Measurements from ENCODE around the gene PSD2. TPM values are rescaled to one million over a fixed set of nuclear protein-coding genes. Genes with fewer than 3 reads are reported as not detected.

Gene PSD2
- total RNA-seq, 1 donor from 2014 or later, result 15.9 TPM

DNA sequence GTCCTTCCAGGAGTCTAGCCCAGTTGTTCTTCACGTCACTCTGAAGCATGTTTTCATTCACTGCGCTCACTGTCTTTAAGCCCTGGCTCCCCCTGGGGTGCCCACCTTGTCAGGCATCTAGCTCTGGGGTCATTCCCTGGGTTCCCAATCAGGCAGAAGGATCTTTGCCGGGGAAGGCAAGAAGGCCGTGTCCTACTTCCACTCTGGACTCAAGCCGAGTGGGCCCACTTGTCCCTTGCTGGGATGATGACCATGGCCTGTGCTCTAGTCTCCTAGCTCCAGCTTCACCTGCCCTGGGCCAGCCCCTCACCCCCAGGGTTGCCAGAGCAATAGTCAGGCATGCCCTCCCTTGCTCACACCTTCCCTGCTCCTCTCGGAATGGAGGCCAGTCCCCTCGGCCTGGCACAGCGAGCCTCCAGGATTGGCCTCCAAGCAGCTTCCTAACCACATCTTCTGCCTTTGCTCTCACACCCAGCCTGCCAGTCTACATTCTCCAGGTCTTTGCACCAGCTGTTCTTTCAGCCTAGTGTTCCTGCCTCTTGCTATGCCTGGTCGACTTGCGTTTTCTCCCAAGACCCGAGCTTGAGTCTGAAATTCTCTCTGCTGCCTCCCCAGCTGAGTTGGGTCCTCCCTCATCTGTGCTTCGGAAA is 32.2 kb upstream of the PSD2 start:
- no peak for FAIRE-seq
- no peak for DNase-seq (ENCODE audit: low spot score in 2 of 2)

DNA sequence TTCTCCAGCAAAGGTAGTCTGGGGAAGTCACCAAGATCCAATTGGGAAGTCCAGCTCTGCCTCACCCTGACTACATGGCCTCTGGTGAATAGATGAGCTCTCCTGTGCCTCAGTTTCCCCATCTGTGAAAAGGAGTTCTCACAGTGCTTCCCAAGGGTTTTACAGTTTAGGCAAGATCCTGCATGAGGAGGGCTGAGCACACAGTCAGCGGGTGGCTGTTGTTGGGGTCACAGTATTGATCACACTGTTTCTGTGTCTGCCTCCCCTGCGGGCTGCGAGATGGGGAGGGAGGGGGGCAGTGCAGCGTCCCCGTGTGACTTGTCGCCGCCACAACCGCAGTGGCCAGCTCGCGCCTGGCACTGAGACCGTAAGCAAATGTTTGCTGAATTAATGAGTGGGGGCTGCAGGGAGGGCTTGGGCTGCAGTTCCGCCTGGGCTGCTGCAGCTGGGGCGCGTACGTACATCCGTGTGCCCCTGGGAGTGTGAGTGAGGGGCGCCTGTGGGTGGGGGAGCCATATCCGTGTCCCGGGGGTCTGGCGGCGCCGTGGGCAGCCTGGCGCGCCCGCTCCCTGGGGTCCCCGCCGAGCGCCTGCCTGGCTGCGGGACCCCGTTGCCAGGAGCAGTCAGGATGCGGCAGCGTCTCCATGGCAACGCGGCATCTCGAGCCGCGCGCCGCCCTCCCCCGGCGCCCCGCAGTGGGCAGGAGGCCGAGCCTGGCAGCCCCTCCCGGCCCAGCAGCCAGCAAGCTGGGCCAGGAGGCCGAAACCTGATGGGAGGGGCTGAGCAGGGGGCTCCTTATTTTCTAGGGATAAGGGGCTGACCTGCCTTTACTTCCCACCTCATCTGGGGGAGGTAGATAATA is 31.4 kb upstream of the PSD2 start:
- DNase-seq (ENCODE audit: low spot score in 2 of 2), result peak; percentile 85 to 91
- no peak for FAIRE-seq

DNA sequence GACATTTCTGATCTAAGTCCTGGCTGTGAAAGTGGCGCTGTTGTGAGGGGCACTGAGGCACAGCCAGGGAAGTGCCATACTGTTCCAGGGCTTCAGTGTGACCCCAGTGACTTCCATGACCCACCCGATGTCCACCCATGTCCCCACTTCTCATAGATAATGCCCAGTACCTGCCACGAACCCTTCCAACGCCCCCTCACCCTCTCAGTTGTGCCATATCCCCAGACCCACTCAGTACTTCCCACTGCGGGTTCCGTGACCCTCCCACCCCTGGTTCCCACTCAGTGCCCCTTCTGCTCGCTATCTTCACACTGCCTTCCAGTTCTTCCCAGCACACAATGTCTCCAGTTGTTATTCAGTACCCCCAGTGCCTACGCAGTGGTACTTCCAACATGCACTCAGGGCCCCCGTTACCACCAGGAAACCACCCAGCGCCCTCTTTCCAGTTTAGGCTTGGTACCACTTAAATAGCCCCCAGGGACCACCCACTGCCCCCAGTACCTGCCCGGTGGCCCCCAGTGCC is 30.7 kb upstream of the PSD2 start:
- FAIRE-seq, result no peak
- no peak for DNase-seq (ENCODE audit: low spot score in 2 of 2)

DNA sequence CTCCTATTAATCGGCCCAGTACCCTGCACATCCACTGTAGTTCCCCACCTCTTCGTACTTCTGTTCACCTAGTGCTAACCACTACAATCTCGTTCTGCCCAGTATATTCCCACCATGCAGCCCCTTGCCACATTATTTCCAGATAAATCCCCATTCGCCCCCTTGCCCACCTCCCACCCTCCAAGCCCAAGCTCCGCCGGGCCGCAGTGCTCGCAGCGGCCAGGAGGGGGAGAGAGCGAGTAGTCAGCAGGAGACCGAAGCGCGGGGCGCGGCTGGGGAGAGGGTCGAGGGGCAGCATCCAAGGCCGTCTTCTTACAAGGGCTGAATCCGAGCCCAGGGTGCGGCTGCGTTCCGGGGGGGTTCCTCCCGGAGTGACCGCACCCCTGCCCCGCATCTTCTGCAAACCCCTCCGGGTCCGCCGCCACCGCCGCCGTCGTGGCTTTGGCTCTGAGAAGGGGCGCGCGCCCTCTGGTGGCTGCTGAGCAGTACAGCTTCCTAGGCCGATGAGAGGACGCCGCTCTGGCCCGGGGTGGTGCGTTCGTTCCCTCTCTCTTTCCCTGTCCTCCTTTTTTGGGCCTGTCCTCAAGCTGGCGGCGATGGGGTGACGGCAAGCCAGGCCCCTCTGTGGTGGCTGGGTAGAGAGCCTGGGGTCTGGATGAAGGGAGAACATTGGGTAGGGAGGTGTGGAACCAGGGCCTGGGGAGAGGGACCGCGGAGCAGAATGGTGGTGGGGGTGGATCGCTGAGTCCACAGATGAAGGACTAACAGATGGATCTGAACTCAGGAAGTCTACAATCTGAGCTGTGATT is 30.0 kb upstream of the PSD2 start:
- DNase-seq (ENCODE audit: low spot score in 2 of 2), result peak; percentile 80 to 84
- no peak for FAIRE-seq

DNA sequence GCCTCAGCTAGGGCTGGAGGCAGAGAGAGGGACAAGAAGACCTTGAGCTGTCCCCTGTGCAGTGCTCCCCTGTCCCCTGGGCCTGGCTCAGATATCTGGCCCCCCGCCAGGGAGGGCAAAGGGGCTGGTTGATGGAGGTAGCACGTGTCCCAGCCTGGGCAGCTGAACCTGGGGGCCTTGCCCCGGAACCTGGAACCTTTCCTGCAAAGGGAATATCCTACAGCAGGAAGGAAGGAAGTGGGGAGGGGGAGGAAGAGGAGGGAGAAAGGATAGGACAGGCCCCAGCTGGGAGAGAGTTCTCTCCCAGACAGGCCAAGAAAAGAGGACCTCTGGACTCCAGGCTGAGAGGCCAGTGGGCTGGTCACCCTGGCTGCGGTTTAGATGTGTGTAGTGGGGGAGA is 27.6 kb upstream of the PSD2 start:
- DNase-seq (ENCODE audit: low spot score in 2 of 2), result no peak
- no peak for FAIRE-seq

DNA sequence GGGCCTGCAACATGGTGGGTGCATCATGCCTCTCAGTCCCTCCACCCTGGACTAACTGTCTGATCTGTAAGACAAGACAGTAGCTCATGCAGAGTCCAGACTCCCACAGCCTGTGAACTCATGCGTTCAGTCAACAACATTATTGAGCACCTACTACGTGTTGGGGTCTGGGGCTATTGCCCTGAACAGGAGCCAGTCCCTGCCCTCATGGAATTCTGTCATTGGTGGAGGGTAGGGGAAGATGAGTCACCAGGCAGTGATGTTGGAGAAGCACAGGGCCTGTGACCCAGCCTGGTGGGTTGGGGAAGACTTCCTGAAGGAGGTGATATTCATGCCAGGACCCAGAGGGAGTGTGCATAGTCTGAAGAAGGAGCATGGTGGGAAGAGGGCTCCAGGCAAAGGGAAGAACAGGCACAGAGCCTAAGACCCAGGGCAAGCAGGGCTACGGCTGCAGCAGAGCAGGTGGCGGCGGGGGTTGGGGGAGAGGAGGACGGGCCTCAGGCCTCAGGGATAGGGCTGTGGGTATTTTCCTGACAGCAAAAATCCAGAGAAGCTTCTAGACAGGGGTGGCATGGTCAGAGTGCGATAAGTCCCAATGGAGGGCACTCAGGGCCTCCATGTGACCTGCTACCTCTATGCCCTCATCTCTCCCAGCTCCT is 26.7 kb upstream of the PSD2 start:
- FAIRE-seq (no peak), DNase-seq (ENCODE audit: low spot score in 2 of 2) (no peak)

DNA sequence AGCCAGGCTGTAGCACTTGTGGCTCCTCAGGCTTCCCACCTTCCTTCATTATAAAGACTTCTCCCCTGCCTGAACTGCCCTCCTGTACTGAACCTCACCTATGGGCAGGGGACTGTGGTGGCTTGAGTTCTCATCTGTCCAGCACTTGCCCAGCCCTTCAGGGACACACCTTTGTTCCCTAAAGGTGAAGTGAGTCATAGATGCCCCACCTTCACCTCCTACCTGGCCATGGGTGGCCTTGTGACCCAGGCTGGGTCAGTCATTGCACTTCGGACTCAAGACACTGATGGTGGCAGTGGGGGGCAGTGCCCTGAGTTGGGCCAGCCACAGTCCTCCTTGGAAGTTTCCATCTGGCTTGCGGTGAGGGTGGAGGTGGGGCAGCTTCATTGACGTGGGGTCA is 26.1 kb upstream of the PSD2 start:
- FAIRE-seq (no peak), DNase-seq (ENCODE audit: low spot score in 2 of 2) (no peak)

DNA sequence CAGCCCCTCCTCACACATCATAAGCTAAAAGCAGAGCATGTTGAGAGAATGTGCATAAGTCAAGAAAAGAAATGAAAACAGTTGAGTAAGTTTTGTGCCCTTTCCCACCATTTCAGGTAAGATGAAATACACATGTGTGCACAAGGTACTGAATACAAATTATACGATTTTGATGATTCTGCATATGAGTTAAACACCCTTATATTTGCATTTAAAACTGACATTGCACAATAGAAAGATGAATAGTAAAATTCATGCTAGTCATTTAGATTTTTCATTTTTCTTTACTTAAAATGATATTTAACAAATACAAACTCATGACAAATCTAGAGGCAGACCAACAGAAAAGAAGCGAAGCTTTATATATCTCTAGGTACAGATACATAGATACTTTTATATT is 24.9 kb upstream of the PSD2 start:
- FAIRE-seq, result no peak

DNA sequence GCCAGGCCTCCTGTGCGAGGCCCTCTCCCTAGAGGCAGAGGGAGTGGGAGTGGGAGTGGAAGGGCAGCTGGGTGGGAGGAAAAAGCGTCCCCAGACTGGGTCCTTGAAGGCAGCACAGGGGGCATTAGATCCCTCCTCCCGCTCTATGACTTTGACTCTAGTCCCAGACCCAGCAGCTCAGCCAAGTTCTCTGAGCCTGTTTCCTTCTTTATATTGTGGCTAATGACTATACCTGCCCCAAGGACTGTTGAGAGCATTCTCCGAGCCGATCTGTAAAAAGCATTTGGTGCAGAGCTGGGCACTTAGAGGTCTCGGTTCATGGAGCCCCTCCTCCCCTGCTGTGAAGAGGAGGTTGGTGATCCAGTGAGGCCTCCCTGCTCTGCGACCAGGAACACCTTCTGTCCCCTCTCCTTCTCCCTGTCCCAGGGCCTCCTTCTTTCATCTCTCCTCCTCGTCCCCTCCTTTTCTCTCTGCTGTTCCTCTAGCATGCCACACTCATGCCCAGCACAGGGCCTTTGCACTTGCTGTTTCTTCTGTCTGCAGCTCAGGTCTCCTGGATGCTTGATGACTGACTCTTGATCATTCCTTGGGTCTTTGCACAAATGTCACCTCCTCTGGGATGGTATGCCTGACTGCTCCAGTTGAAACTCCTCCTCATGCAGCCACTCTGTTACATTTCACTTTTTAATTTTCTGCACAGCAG is 23.4 kb upstream of the PSD2 start:
- no peak for DNase-seq (ENCODE audit: low spot score in 2 of 2)
- FAIRE-seq, result no peak

More for the DNA sequence above, 24.9 kb upstream of the PSD2 start:
- DNase-seq (ENCODE audit: low spot score in 2 of 2), result no peak

DNA sequence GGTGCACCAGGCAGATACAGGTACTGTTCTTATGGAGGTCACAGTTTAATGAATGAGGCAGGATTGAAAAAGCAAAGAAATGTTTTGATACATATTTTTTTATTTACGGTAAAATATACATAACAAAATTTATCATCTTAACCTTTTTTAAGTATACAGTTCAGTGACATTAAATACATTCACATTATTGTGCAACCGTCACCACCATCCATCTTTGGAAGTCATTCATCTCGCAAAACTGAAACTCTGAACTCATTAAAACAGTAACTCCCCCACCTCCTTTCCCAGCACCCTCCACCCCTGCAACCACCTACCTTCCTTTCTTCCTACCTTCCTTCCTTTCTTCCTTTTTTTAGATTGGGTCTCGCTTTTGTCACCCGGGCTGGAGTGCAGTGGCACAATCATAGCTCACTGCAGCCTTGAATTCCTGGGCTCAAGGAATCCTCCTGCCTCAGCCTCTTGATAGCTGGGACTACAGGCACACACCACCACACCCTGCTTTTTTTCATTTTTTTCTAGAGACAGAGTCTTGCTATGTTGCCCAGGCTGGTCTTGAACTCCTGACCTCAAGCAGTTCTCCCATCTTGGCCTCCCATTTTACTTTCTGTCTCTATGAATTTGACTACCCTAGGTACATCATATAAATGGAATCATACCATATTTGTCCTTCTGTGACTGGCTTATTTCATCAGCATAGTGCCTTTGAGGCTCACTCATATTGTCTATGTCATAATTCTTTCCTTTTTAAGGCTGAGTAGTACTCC is 22.5 kb upstream of the PSD2 start:
- no peak for FAIRE-seq
- no peak for DNase-seq (ENCODE audit: low spot score in 2 of 2)

DNA sequence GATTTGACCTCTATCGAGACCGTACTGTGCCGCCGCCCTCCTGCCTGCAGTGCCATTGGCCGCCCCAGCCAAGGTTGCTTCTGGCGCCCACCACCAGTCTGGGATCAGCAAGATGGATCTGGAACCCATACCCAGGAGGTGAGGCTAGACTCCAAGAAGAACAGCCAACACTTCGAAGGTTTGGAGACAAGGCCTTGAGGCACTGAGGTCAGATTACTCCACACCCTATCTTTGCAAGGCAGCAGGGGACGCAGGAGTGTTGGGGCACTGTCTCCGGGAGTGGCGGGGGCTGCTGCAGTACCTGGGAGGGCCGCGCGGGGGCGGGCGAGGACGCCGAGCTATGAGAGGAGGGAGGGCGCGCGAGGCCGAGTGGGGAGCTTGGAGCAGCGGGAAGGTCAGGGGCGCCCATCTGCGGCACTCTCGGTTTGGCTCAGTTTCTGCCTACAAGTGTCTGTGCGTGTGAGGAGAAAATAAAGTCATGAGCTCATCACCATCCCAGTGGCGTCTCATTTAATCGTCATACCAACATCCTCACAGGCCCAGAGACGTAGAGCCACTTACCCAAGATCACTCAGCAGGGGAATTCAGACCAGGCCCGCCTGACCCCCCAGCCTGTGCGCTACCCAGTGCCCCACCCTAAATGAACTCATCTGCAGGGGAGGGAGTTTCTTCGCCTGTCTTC is 20.5 kb upstream of the PSD2 start:
- FAIRE-seq, result no peak
- DNase-seq (ENCODE audit: low spot score in 2 of 2), result peak; percentile 54 to 83

DNA sequence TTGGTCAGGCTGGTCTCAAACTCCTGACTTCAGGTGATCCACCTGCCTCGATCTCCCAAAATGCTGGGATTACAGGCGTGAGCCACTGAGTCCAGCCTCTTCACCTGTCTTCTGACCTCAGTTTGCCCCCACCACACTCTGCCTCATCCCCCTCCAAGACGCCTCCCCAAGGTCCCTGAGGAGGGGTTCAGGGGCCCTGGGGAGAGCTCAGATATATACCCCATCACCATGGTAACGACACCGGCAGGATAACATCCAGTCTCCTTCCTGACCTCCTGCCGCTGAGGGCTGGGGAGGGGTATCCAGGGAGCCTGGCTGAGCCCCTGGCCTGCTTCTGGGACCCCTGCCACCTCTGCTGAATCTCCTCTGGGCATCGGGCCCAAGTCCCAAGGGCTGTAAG is 19.7 kb upstream of the PSD2 start:
- FAIRE-seq, result no peak
- DNase-seq (ENCODE audit: low spot score in 2 of 2), result no peak

DNA sequence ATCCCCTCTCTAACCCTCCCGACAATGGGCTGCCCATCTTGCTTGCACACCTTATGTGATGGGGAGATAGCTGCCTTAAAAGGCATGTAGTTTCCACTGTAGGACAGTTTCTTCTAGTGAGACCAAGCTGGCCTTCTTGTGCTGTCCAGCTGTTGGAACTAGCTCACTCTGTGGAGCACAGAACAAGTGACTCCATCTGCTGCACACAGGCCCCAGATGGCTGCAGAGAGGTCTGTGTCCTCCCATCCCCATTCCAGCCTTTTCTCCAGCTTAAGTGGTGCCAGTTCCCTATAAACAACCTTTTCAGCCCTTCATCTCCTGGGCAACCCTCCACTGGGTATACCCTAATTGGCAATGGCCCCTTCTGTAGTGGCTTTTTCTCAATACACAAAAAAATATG is 18.7 kb upstream of the PSD2 start:
- no peak for FAIRE-seq
- DNase-seq (ENCODE audit: low spot score in 2 of 2), result no peak

DNA sequence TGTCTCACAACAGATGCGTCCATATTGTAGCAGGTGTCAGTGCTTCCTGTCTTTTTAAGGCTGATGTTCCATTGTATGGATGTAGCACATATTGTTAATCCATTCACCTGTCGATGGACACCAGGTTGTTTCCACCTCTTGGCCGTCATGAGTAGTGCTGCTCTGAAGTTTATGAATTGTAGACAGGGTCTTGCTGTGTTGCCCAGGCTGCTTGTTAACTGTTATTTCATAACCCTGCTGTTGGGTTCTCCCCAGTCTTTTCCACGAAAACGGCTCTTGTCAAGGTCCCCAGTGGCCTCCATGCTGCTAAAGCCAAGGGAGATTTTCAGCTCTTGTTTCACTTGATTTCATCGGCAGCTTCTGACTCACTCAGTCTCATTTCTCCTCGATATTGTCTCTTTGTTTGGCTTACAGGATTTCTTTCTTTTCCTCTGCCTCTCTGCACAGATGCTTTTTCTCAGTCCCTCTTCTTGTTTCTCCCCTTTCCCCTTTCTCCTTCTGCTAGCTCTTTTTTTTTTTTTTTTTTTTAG is 12.1 kb upstream of the PSD2 start:
- DNase-seq (ENCODE audit: low spot score in 2 of 2), result no peak
- FAIRE-seq, result no peak

DNA sequence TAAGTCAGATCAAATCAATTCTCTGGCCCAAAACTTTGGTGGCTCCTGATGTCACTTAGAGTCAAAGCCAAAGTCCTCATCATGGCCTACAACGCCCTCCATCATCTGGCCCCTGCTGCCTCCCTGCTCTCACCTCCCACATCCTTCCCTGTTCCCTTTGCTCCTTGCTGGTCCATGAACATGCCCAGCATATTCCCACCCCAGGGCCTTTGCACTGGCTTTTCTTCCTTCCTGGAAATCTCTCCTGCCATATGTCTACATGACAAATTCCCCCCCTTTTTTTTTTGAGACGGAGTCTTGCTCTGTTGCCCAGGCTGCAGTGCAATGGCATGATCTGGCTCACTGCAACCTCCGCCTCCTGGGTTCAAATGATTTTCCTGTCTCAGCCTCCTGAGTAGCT is 11.1 kb upstream of the PSD2 start:
- DNase-seq (ENCODE audit: low spot score in 2 of 2) (no peak), FAIRE-seq (no peak)

DNA sequence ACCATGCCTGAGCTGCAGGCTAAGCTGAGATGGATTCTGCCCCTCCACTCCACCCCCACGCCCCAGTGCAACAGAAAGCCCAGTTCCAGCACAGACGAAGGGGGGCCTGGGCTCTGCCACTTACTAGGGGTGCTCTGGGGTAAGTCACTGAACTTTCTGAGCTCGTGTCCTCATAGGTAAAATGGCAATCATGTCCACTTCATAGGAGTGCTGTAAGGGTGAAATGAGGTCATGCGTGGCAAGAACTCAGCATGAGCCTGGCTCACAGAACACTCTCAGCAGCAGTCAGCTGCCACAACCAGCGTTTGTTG is 8.4 kb upstream of the PSD2 start:
- FAIRE-seq, result no peak

DNA sequence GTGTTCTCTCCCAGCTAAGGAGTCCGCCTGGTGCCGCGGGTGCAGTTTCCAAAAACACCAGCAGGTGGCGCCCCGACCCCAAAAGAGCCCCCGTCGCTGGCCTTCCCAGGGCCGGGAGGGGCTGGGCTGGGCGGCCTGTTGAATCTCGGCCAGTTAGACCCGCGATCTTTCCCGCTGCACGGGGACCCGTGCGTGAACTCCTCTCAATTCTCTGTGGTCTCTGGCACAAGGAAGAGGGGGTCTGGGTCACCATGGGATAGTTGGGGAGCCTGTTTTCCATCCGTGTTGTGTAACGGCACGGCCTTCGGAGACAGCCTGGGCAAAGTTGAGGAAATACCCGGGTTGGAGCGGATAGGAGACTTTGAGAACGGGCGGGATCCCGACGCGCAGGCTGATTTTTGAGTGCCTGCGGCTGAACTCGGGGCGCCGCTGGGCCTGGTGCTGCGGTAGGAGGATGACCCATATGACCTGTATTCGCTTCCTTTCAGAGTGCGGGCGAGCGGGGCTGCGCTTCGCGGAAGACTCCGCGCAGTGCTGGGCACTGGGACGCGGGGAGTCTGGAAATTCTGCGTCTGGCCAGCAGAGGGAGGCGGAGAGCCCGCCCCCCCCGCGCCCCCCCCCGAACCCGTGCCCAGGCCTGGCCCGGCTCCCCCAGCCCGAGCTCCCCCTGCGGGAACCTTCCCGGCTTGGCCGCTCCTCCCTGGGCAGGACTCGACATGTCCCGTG is 7.9 kb upstream of the PSD2 start:
- DNase-seq (ENCODE audit: low spot score in 2 of 2) (peak; percentile 90 to 95), FAIRE-seq (peak; percentile 21)

More for the DNA sequence above, 8.4 kb upstream of the PSD2 start:
- DNase-seq (ENCODE audit: low spot score in 2 of 2), result no peak
